ENCODE data around the gene TBXAS1.
A peak's percentile ranks its signal among the peaks of the same experiment; 100 is the strongest.

Gene TBXAS1

GRCh38 chr7:139829025-139829774 lies at the start of gene TBXAS1:
TSS of gene TBXAS1 (plus strand) at chr7:139829264. CDS start at chr7:139829391, 127 bp downstream.
- peak in 1 of 2 experiments; percentile 17 for DNase-seq

GRCh38 chr7:139782932-139783331 lies 46.1 kb upstream of the TBXAS1 start:
- peak in 1 of 2 experiments; percentile 26 for DNase-seq

- peak; percentile 10 to 57 for DNase-seq
Observed at GRCh38 chr7:139783647-139784385, 45.2 kb upstream of the TBXAS1 start.

GRCh38 chr7:139784648-139785047 lies 44.4 kb upstream of the TBXAS1 start:
- DNase-seq = no peak

GRCh38 chr7:139791316-139791715 lies 37.7 kb upstream of the TBXAS1 start:
- no peak for DNase-seq

GRCh38 chr7:139797607-139798006 lies 31.5 kb upstream of the TBXAS1 start:
- DNase-seq = no peak

GRCh38 chr7:139798221-139798620 lies 30.8 kb upstream of the TBXAS1 start:
- no peak for DNase-seq

- DNase-seq = no peak
Observed at GRCh38 chr7:139798892-139799291, 30.2 kb upstream of the TBXAS1 start.

- no peak for DNase-seq
Observed at GRCh38 chr7:139799586-139799985, 29.5 kb upstream of the TBXAS1 start.

GRCh38 chr7:139804571-139804970 lies 24.5 kb upstream of the TBXAS1 start:
- DNase-seq = no peak

- no peak for DNase-seq
Observed at GRCh38 chr7:139807009-139807408, 22.1 kb upstream of the TBXAS1 start.

GRCh38 chr7:139808427-139808826 lies 20.6 kb upstream of the TBXAS1 start:
- no peak for DNase-seq

GRCh38 chr7:139808846-139809442 lies 20.1 kb upstream of the TBXAS1 start:
- no peak for DNase-seq

GRCh38 chr7:139811066-139811465 lies 18.0 kb upstream of the TBXAS1 start:
- DNase-seq = no peak

- DNase-seq = no peak
Observed at GRCh38 chr7:139813151-139813550, 15.9 kb upstream of the TBXAS1 start.

- DNase-seq = no peak
Observed at GRCh38 chr7:139813689-139814088, 15.4 kb upstream of the TBXAS1 start.

GRCh38 chr7:139817249-139817648 lies 11.8 kb upstream of the TBXAS1 start:
- no peak for DNase-seq

- no peak for DNase-seq
Observed at GRCh38 chr7:139820089-139820488, 9.0 kb upstream of the TBXAS1 start.

- DNase-seq = no peak
Observed at GRCh38 chr7:139821349-139822105, 7.5 kb upstream of the TBXAS1 start.

- DNase-seq = no peak
Observed at GRCh38 chr7:139822855-139823254, 6.2 kb upstream of the TBXAS1 start.

- DNase-seq = no peak
Observed at GRCh38 chr7:139823959-139824521, 5.0 kb upstream of the TBXAS1 start.

- no peak for DNase-seq
Observed at GRCh38 chr7:139825666-139826290, 3.3 kb upstream of the TBXAS1 start.

Data from NCI-H526 (cell line).